Left ventricle myocardium inferior (tissue), 1 donor: ENCODE results near the gene CCNQ. TPM values are rescaled to one million over a fixed set of nuclear protein-coding genes. Genes with fewer than 3 reads are reported as not detected.

Experiments
- DNase-seq: peaks from one replicate; pipeline ENCODE4 v3.0.0-alpha.2; 2020
- H3K27ac ChIP-seq: fragments of 200-600 bp; replicated peaks from 2 replicates; pipeline ENCODE4 v1.8.0; 2021
- H3K27me3 ChIP-seq: fragments of 200-600 bp; 2 replicates; pipeline ENCODE4 v1.8.0; 2021; ENCODE audit warnings: low read depth
- H3K36me3 ChIP-seq: fragments of 200-600 bp; 2 replicates; pipeline ENCODE4 v1.8.0; 2021
- H3K4me1 ChIP-seq: fragments of 200-600 bp; 2 replicates; pipeline ENCODE4 v1.8.0; 2021
- H3K4me3 ChIP-seq: fragments of 200-600 bp; 2 replicates; pipeline ENCODE4 v1.8.0; 2021; ENCODE audit warnings: mild to moderate bottlenecking, moderate library complexity
- H3K9me3 ChIP-seq: fragments of 200-600 bp; replicated peaks from 2 replicates; pipeline ENCODE4 v1.8.0; 2021
- CTCF ChIP-seq: fragments of 200-600 bp; IDR thresholded peaks from 2 replicates; pipeline ENCODE4 v1.8.0; 2021; ENCODE audit warnings: antibody characterized with exemption, mild to moderate bottlenecking, borderline replicate concordance
- intact Hi-C: fragments of 100-400 bp; cut with micrococcal nuclease; formaldehyde crosslinking; loops from one replicate; pipeline ENCODE4 v1.11.0; 2022
- total RNA-seq: library from RNA; stranded (reverse); fragmentation: NEBNext Ultra II Directional; extraction: Animal tissue kit (Norgen Biotek cat#: 25700); gene quantifications from one replicate; pipeline ENCODE4 v1.2.1, GENCODE V29; 2021
- donor health status: DM: no; HTN: yes; CAD: no; lungs with severe emphysema.

CCNQ gene
- total RNA-seq, 1 donor from 2014 or later = 39.3 TPM

- TF ChIP-seq CTCF = no peak
- Histone ChIP-seq H3K27me3 (peaks cover 9% of the 10 kb centered on the region), H3K36me3 (no peaks in the 10 kb centered on the region), H3K4me1 (peaks cover 14% of the 10 kb centered on the region), H3K9me3 (no peaks in the 10 kb centered on the region), H3K4me3 (no peak overlapping the region), H3K27ac (no peak overlapping the region)
- DNase-seq = no peak
- intact Hi-C loops = no loop called here
Measured at GRCh38 chrX:153612413-153612812, 13.5 kb upstream of the CCNQ start.

- H3K4me1 ChIP-seq = peaks cover 14% of the 10 kb centered on the region
- intact Hi-C loops = no loop called here
- no peak overlapping the region for H3K4me3 ChIP-seq
- peaks cover 5% of the 10 kb centered on the region for H3K27me3 ChIP-seq
- DNase-seq = no peak
- no peaks in the 10 kb centered on the region for H3K9me3 ChIP-seq
- TF ChIP-seq CTCF = no peak
- H3K27ac ChIP-seq = no peak overlapping the region
- no peaks in the 10 kb centered on the region for H3K36me3 ChIP-seq
Measured at GRCh38 chrX:153611298-153612095, 12.6 kb upstream of the CCNQ start.

- no peak for DNase-seq
- H3K4me1 ChIP-seq = peaks cover 14% of the 10 kb centered on the region
- H3K27ac ChIP-seq = no peak overlapping the region
- intact Hi-C loops = no loop called here
- no peaks in the 10 kb centered on the region for H3K9me3 ChIP-seq
- H3K36me3 ChIP-seq = no peaks in the 10 kb centered on the region
- H3K4me3 ChIP-seq = no peak overlapping the region
- TF ChIP-seq CTCF = no peak
- peaks cover 5% of the 10 kb centered on the region for H3K27me3 ChIP-seq
Measured at GRCh38 chrX:153610836-153611213, 11.9 kb upstream of the CCNQ start.

- peak; percentile 69 for DNase-seq
- Histone ChIP-seq H3K4me3 (peak overlapping the region; percentile 60), H3K9me3 (no peaks in the 10 kb centered on the region), H3K36me3 (no peaks in the 10 kb centered on the region), H3K27ac (no peak overlapping the region), H3K27me3 (peaks cover 5% of the 10 kb centered on the region), H3K4me1 (peaks cover 14% of the 10 kb centered on the region)
- intact Hi-C loops = no loop called here
- TF ChIP-seq CTCF = peak; percentile 78
Measured at GRCh38 chrX:153609917-153610835, 11.2 kb upstream of the CCNQ start.

- Histone ChIP-seq H3K36me3 (no peaks in the 10 kb centered on the region), H3K4me3 (no peak overlapping the region), H3K4me1 (peaks cover 14% of the 10 kb centered on the region), H3K27ac (no peak overlapping the region), H3K9me3 (no peaks in the 10 kb centered on the region), H3K27me3 (peaks cover 5% of the 10 kb centered on the region)
- intact Hi-C loops = no loop called here
- no peak for DNase-seq
- no peak for TF ChIP-seq CTCF
Measured at GRCh38 chrX:153608806-153609205, 9.9 kb upstream of the CCNQ start.
